Caco-2 (cell line): ENCODE data around the gene HMCN1. TPM values are rescaled to one million over a fixed set of nuclear protein-coding genes. Genes with fewer than 3 reads are reported as not detected.

Experiments used
- BruUV-seq: library from RNA; stranded (reverse); fragments of 400-500 nt; replicated peaks from 2 replicates; lab custom pipeline; 2021; lab: Mats Ljungman, UMichigan
- CTCF ChIA-PET: fragments of 300-600 bp; sonication (Branson Sonifier 250); formaldehyde crosslinking; loops from one replicate; lab custom pipeline; 2022; ENCODE audit warnings: antibody characterized with exemption; lab: Charles Lee
- POLR2A ChIA-PET: fragments of 300-600 bp; sonication (Branson Sonifier 250); formaldehyde crosslinking; loops from one replicate; lab custom pipeline; 2022; ENCODE audit warnings: antibody characterized with exemption; lab: Charles Lee
- DNase-seq, 2 experiments: peaks; one replicate each; pipeline versions ENCODE4 v3.0.0 to v3.0.0-alpha.2; 2020 to 2022
- H3K27me3 ChIP-seq: replicated peaks from 2 replicates; pipeline ENCODE4 v1.6.0; 2011; ENCODE audit warnings: low read length; ENCODE audit not compliant: control insufficient read depth, insufficient read depth
- H3K36me3 ChIP-seq: 2 replicates; pipeline ENCODE4 v1.5.1; 2011; ENCODE audit warnings: low read length; ENCODE audit not compliant: control insufficient read depth, insufficient read depth
- H3K4me1 ChIP-seq: fragments of 250-450 bp; sonication (Bioruptor Pico); 2 replicates; pipeline ENCODE4 v1.5.1; 2020; ENCODE audit warnings: mild to moderate bottlenecking
- H3K4me3 ChIP-seq: 2 replicates; pipeline ENCODE4 v1.5.1; 2011; ENCODE audit warnings: low read depth, mild to moderate bottlenecking, control low read depth, low read length
- H3K9me3 ChIP-seq: fragments of 250-450 bp; sonication (Bioruptor Pico); 2 replicates; pipeline ENCODE4 v1.5.1; 2020; ENCODE audit warnings: mild to moderate bottlenecking, moderate library complexity
- H3K27ac Mint-ChIP-seq: one replicate; pipeline ENCODE4 v1.8.0; 2022; ENCODE audit warnings: mixed read lengths; ENCODE audit not compliant: unreplicated experiment
- H3K27me3 Mint-ChIP-seq: one replicate; pipeline ENCODE4 v1.8.0; 2022; ENCODE audit warnings: mixed read lengths; ENCODE audit not compliant: insufficient read depth, unreplicated experiment
- H3K36me3 Mint-ChIP-seq: one replicate; pipeline ENCODE4 v1.8.0; 2022; ENCODE audit warnings: mild to moderate bottlenecking, mixed read lengths; ENCODE audit not compliant: insufficient read depth, unreplicated experiment
- H3K4me1 Mint-ChIP-seq: one replicate; pipeline ENCODE4 v1.8.0; 2022; ENCODE audit warnings: low read depth, mixed read lengths; ENCODE audit not compliant: unreplicated experiment
- H3K4me3 Mint-ChIP-seq: one replicate; pipeline ENCODE4 v1.8.0; 2022; ENCODE audit warnings: mild to moderate bottlenecking, moderate library complexity, mixed read lengths; ENCODE audit not compliant: unreplicated experiment
- H3K9me3 Mint-ChIP-seq: one replicate; pipeline ENCODE4 v1.8.0; 2022; ENCODE audit warnings: mixed read lengths; ENCODE audit not compliant: unreplicated experiment
- intact Hi-C: fragments of 100-400 bp; cut with micrococcal nuclease; formaldehyde crosslinking; loops from one replicate; pipeline ENCODE4 v1.10.0; 2022; ENCODE audit not compliant: unreplicated experiment
- total RNA-seq: library from RNA; stranded (reverse); gene quantifications from 2 replicates; pipeline ENCODE4 v1.2.3, GENCODE V29; 2022
- TF ChIP-seq, protein P1 (sequence below), 2 experiments: fragments of 200-600 bp in 1 of 2; IDR thresholded peaks; 1 replicate in 1 of 2; 2 replicates in 1 of 2; pipeline versions ENCODE4 v1.5.1 to v1.8.0; 2011 to 2022; ENCODE audit warnings: antibody characterized with exemption in 1 of 2, control low read depth in 1 of 2, inconsistent platforms in 1 of 2, low read depth in 1 of 2, low read length in 1 of 2, mild to moderate bottlenecking in 1 of 2, moderate library complexity in 1 of 2; ENCODE audit not compliant: insufficient read depth in 1 of 2, severe bottlenecking in 1 of 2, unreplicated experiment in 1 of 2

Gene HMCN1
- total RNA-seq, 1 experiment from 2014 or later, result 0.02 TPM

DNA sequence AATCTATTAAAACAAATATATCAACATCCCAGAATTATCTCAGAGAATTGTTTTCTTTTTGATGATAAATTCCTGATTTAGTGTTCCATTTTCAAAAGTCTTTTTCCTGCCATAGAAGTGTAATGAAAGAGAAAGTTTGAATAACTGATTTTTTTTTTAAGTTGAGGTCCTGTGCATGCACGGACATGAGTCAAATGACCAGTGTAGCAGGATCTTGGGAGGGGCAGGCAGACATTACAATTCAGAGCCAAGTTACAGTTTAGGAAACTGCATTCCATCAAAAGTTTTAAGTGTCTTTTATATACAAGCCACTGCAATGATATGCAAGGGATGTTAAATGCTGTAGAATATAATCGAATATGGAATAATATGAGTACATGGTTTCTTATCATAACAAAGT, 227.5 kb downstream of the HMCN1 start:
- ChIA-PET POLR2A (no interaction called here), CTCF (no interaction called here)
- no peaks in the 10 kb centered on the region for H3K36me3 ChIP-seq
- H3K27me3 ChIP-seq, result no peaks in the 10 kb centered on the region
- no peak overlapping the region for H3K4me3 ChIP-seq
- peaks cover 8% of the 10 kb centered on the region for H3K27me3 Mint-ChIP-seq
- H3K9me3 ChIP-seq, result no peaks in the 10 kb centered on the region
- intact Hi-C loops, result no loop called here
- BruUV-seq, result no TSS peak
- H3K4me1 ChIP-seq, result no peaks in the 10 kb centered on the region
- DNase-seq, result no peak
- no peak overlapping the region for H3K27ac Mint-ChIP-seq
- TF ChIP-seq, protein P1, sequence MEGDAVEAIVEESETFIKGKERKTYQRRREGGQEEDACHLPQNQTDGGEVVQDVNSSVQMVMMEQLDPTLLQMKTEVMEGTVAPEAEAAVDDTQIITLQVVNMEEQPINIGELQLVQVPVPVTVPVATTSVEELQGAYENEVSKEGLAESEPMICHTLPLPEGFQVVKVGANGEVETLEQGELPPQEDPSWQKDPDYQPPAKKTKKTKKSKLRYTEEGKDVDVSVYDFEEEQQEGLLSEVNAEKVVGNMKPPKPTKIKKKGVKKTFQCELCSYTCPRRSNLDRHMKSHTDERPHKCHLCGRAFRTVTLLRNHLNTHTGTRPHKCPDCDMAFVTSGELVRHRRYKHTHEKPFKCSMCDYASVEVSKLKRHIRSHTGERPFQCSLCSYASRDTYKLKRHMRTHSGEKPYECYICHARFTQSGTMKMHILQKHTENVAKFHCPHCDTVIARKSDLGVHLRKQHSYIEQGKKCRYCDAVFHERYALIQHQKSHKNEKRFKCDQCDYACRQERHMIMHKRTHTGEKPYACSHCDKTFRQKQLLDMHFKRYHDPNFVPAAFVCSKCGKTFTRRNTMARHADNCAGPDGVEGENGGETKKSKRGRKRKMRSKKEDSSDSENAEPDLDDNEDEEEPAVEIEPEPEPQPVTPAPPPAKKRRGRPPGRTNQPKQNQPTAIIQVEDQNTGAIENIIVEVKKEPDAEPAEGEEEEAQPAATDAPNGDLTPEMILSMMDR (IDR thresholded peaks at IDR 0.05; ENCODE audit: insufficient read depth in 1 of 2, low read depth in 1 of 2, low read length in 1 of 2, severe bottlenecking in 1 of 2, unreplicated experiment in 1 of 2), result no peak
- no peaks in the 10 kb centered on the region for H3K36me3 Mint-ChIP-seq
- H3K4me1 Mint-ChIP-seq, result no peaks in the 10 kb centered on the region
- no peak overlapping the region for H3K4me3 Mint-ChIP-seq
- no peaks in the 10 kb centered on the region for H3K9me3 Mint-ChIP-seq

DNA sequence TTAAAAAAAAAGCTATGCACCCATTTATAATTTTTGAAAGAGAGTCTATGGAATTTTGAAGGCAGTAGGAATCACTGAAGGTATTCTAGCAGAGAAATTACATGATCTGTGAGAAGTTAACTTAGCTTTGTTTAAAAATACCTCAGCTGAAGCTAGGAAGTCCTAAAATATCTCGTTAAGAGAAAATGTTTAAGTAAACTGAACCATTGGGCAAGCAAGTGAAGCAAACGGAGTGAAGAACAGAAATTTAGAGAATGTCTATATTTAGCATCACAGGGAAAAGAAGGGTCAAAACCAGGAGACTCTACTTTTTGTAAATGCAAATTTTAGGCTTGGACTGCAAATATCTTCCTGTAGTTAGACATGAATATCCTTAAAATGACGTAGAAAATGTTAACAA, 230.8 kb downstream of the HMCN1 start:
- no peaks in the 10 kb centered on the region for H3K9me3 ChIP-seq
- Mint-ChIP-seq H3K4me3 (no peak overlapping the region), H3K27ac (no peak overlapping the region), H3K4me1 (no peaks in the 10 kb centered on the region), H3K9me3 (no peaks in the 10 kb centered on the region), H3K36me3 (no peaks in the 10 kb centered on the region), H3K27me3 (peaks cover 8% of the 10 kb centered on the region)
- no peaks in the 10 kb centered on the region for H3K4me1 ChIP-seq
- TF ChIP-seq, protein P1 (IDR thresholded peaks at IDR 0.05; ENCODE audit: insufficient read depth in 1 of 2, low read depth in 1 of 2, low read length in 1 of 2, severe bottlenecking in 1 of 2, unreplicated experiment in 1 of 2), result no peak
- intact Hi-C loops, result no loop called here
- no peaks in the 10 kb centered on the region for H3K36me3 ChIP-seq
- H3K4me3 ChIP-seq, result no peak overlapping the region
- BruUV-seq, result no TSS peak
- no peak for DNase-seq
- no peaks in the 10 kb centered on the region for H3K27me3 ChIP-seq
- POLR2A ChIA-PET, result no interaction called here
- CTCF ChIA-PET, result no interaction called here

DNA sequence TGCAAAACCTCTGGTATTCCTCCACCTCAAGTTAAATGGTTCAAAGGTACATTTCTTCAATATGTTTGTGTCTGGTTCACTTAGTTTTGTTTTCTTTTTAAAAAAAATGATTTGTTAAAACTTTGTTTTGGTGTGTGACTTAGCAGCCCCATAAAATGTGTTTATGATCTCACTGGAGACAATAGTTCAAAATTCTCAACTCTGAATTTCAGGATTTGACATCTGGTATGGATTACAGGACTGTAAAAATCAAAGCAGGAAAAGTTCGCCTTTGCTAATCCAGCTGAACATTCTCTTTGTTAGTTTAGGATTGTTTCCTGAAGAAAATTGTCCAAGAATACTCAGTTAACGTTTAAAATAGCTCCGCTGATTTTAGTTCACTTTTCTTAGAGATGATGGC, 231.7 kb downstream of the HMCN1 start:
- H3K27me3 ChIP-seq, result no peaks in the 10 kb centered on the region
- H3K36me3 ChIP-seq, result no peaks in the 10 kb centered on the region
- TF ChIP-seq, protein P1 (IDR thresholded peaks at IDR 0.05; ENCODE audit: insufficient read depth in 1 of 2, low read depth in 1 of 2, low read length in 1 of 2, severe bottlenecking in 1 of 2, unreplicated experiment in 1 of 2), result no peak
- H3K36me3 Mint-ChIP-seq, result no peaks in the 10 kb centered on the region
- DNase-seq, result no peak
- no peaks in the 10 kb centered on the region for H3K4me1 ChIP-seq
- no peaks in the 10 kb centered on the region for H3K9me3 Mint-ChIP-seq
- CTCF ChIA-PET, result no interaction called here
- no peak overlapping the region for H3K27ac Mint-ChIP-seq
- no TSS peak for BruUV-seq
- no peaks in the 10 kb centered on the region for H3K4me1 Mint-ChIP-seq
- no peak overlapping the region for H3K4me3 ChIP-seq
- no peaks in the 10 kb centered on the region for H3K9me3 ChIP-seq
- intact Hi-C loops, result no loop called here
- H3K4me3 Mint-ChIP-seq, result no peak overlapping the region
- peaks cover 8% of the 10 kb centered on the region for H3K27me3 Mint-ChIP-seq
- POLR2A ChIA-PET, result no interaction called here
